ENCODE data around the gene CLSTN2.

CLSTN2 gene

GRCh38 chr3:139933766-139934165 lies 1.2 kb upstream of the CLSTN2 start:
- Histone ChIP-seq H3K9me3 (ENCODE audit: control insufficient read depth, insufficient read depth, low read length) (no peaks in the 10 kb centered on the region), H3K4me1 (ENCODE audit: control insufficient read depth, low read length) (no peaks in the 10 kb centered on the region), H3K4me3 (ENCODE audit: low read length) (no peak overlapping the region), H3K27me3 (ENCODE audit: control insufficient read depth, low read length) (peaks cover 22% of the 10 kb centered on the region), H4K20me1 (ENCODE audit: control insufficient read depth, insufficient read depth, low read depth, low read length) (no peaks in the 10 kb centered on the region), H3K27ac (ENCODE audit: low read depth, low read length) (no peak overlapping the region), H3K4me2 (ENCODE audit: low read length) (no peak overlapping the region), H3K36me3 (ENCODE audit: control insufficient read depth, low read length) (no peaks in the 10 kb centered on the region), H3F3A (ENCODE audit: control insufficient read depth, insufficient read depth) (no peaks in the 10 kb centered on the region), H3K9me2 (replicated peaks; ENCODE audit: control insufficient read depth, low read length) (no peaks in the 10 kb centered on the region), H3K79me2 (ENCODE audit: control insufficient read depth, low read length) (no peaks in the 10 kb centered on the region)
- TF ChIP-seq CTCF (IDR thresholded peaks at IDR 0.05; ENCODE audit: low read depth, low read length, poor library complexity, severe bottlenecking): no peak

GRCh38 chr3:139934613-139935015 lies 371 bp upstream of the CLSTN2 start:
- no peaks in the 10 kb centered on the region for H3K36me3 ChIP-seq (ENCODE audit: control insufficient read depth, low read length)
- H3K4me3 ChIP-seq (ENCODE audit: low read length): no peak overlapping the region
- H3K27me3 ChIP-seq (ENCODE audit: control insufficient read depth, low read length): peaks cover 22% of the 10 kb centered on the region
- TF ChIP-seq EZH2phosphoT487 (IDR thresholded peaks at IDR 0.05; ENCODE audit: borderline replicate concordance, low read length) (no peak), CTCF (IDR thresholded peaks at IDR 0.05; ENCODE audit: low read depth, low read length, poor library complexity, severe bottlenecking) (no peak)
- no peaks in the 10 kb centered on the region for H3K4me1 ChIP-seq (ENCODE audit: control insufficient read depth, low read length)
- no peak overlapping the region for H3K27ac ChIP-seq (ENCODE audit: low read depth, low read length)
- H3F3A ChIP-seq (ENCODE audit: control insufficient read depth, insufficient read depth): no peaks in the 10 kb centered on the region
- H3K79me2 ChIP-seq (ENCODE audit: control insufficient read depth, low read length): no peaks in the 10 kb centered on the region
- H3K9me2 ChIP-seq (replicated peaks; ENCODE audit: control insufficient read depth, low read length): no peaks in the 10 kb centered on the region
- no peaks in the 10 kb centered on the region for H4K20me1 ChIP-seq (ENCODE audit: control insufficient read depth, insufficient read depth, low read depth, low read length)
- no peaks in the 10 kb centered on the region for H3K9me3 ChIP-seq (ENCODE audit: control insufficient read depth, insufficient read depth, low read length)
- H3K4me2 ChIP-seq (ENCODE audit: low read length): no peak overlapping the region

- Histone ChIP-seq H3K36me3 (ENCODE audit: control insufficient read depth, low read length) (no peaks in the 10 kb centered on the region), H3K9me3 (ENCODE audit: control insufficient read depth, insufficient read depth, low read length) (no peaks in the 10 kb centered on the region), H3K79me2 (ENCODE audit: control insufficient read depth, low read length) (no peaks in the 10 kb centered on the region), H3K4me2 (ENCODE audit: low read length) (no peak overlapping the region), H3K27me3 (ENCODE audit: control insufficient read depth, low read length) (peaks cover 22% of the 10 kb centered on the region), H3F3A (ENCODE audit: control insufficient read depth, insufficient read depth) (no peaks in the 10 kb centered on the region), H3K4me1 (ENCODE audit: control insufficient read depth, low read length) (no peaks in the 10 kb centered on the region), H4K20me1 (ENCODE audit: control insufficient read depth, insufficient read depth, low read depth, low read length) (no peaks in the 10 kb centered on the region), H3K4me3 (ENCODE audit: low read length) (no peak overlapping the region), H3K9me2 (replicated peaks; ENCODE audit: control insufficient read depth, low read length) (no peaks in the 10 kb centered on the region), H3K27ac (ENCODE audit: low read depth, low read length) (no peak overlapping the region)
- TF ChIP-seq EZH2phosphoT487 (IDR thresholded peaks at IDR 0.05; ENCODE audit: borderline replicate concordance, low read length): no peak
These were observed 1.2 kb downstream of the CLSTN2 start for GRCh38 chr3:139935866-139936817.

GRCh38 chr3:139937674-139938279 lies 2.8 kb downstream of the CLSTN2 start:
- H3K27ac ChIP-seq (ENCODE audit: low read depth, low read length): no peak overlapping the region
- no peaks in the 10 kb centered on the region for H3K4me1 ChIP-seq (ENCODE audit: control insufficient read depth, low read length)
- no peak overlapping the region for H3K4me2 ChIP-seq (ENCODE audit: low read length)
- peaks cover 21% of the 10 kb centered on the region for H3K27me3 ChIP-seq (ENCODE audit: control insufficient read depth, low read length)
- no peak overlapping the region for H3K4me3 ChIP-seq (ENCODE audit: low read length)
- H3K79me2 ChIP-seq (ENCODE audit: control insufficient read depth, low read length): no peaks in the 10 kb centered on the region
- no peaks in the 10 kb centered on the region for H3K9me2 ChIP-seq (replicated peaks; ENCODE audit: control insufficient read depth, low read length)
- no peaks in the 10 kb centered on the region for H3K9me3 ChIP-seq (ENCODE audit: control insufficient read depth, insufficient read depth, low read length)
- no peaks in the 10 kb centered on the region for H3K36me3 ChIP-seq (ENCODE audit: control insufficient read depth, low read length)
- H4K20me1 ChIP-seq (ENCODE audit: control insufficient read depth, insufficient read depth, low read depth, low read length): no peaks in the 10 kb centered on the region
- TF ChIP-seq EZH2phosphoT487 (IDR thresholded peaks at IDR 0.05; ENCODE audit: borderline replicate concordance, low read length) (no peak), CTCF (IDR thresholded peaks at IDR 0.05; ENCODE audit: low read depth, low read length, poor library complexity, severe bottlenecking) (peak; percentile 72)
- no peaks in the 10 kb centered on the region for H3F3A ChIP-seq (ENCODE audit: control insufficient read depth, insufficient read depth)

All from DOHH2 (cell line).